SK-N-SH (cell line): ENCODE results near the gene MPHOSPH9. TPM values are rescaled to one million over a fixed set of nuclear protein-coding genes. Genes with fewer than 3 reads are reported as not detected.

Source experiments
- CTCF ChIA-PET: fragments of 300-600, 350-600 bp; formaldehyde crosslinking; extraction: SDS; loops from one replicate; lab custom pipeline; 2021; lab: Yijun Ruan, JAX
- POLR2A ChIA-PET: fragments of 350-600 bp; sonication (Branson Sonifier 250); formaldehyde crosslinking; extraction: SDS; loops from one replicate; lab custom pipeline; 2020; ENCODE audit warnings: antibody characterized with exemption, inconsistent platforms; lab: Yijun Ruan, JAX
- DNase-seq: peaks from one replicate; pipeline ENCODE4 v3.0.0; 2012
- H2AFZ ChIP-seq: fragments of 200-600 bp; sonication (generic); 2 replicates; pipeline ENCODE4 v1.8.1; 2016; ENCODE audit warnings: antibody characterized with exemption, mild to moderate bottlenecking, low read depth
- H3F3A ChIP-seq: fragments of 200-600 bp; sonication (generic); replicated peaks from 2 replicates; pipeline ENCODE3; 2016; ENCODE audit warnings: antibody characterized with exemption, mild to moderate bottlenecking; ENCODE audit not compliant: insufficient read depth
- H3K27ac ChIP-seq, 2 experiments: fragments of 200-500 bp in 1 of 2; fragments of 200-600 bp in 1 of 2; sonication (Bioruptor generic) in 1 of 2; sonication (generic), shearing (Covaris generic) in 1 of 2; 2 replicates each; pipeline versions ENCODE4 v1.5.1 to v1.6.1; 2014 to 2016; ENCODE audit warnings: low read depth in 2 of 2, inconsistent platforms in 1 of 2, low read length in 1 of 2, mild to moderate bottlenecking in 1 of 2, mixed read lengths in 1 of 2
- H3K27me3 ChIP-seq: fragments of 200-600 bp; sonication (generic), shearing (Covaris generic); 2 replicates; pipeline ENCODE4 v1.6.1; 2016; ENCODE audit warnings: mixed run types; ENCODE audit not compliant: insufficient read depth
- H3K36me3 ChIP-seq, 2 experiments: fragments of 200-500 bp in 1 of 2; fragments of 200-600 bp in 1 of 2; sonication (Bioruptor generic) in 1 of 2; sonication (generic) in 1 of 2; replicated peaks in 1 of 2; 2 replicates each; pipeline versions ENCODE3 to v1.5.1; 2014 to 2016; ENCODE audit warnings: low read length in 1 of 2, mild to moderate bottlenecking in 1 of 2; ENCODE audit not compliant: insufficient read depth in 2 of 2, control insufficient read depth in 1 of 2
- H3K4me1 ChIP-seq, 2 experiments: fragments of 200-500 bp in 1 of 2; fragments of 200-600 bp in 1 of 2; sonication (Bioruptor generic) in 1 of 2; sonication (generic), shearing (Covaris generic) in 1 of 2; 2 replicates each; pipeline versions ENCODE4 v1.5.1 to v1.6.1; 2014 to 2016; ENCODE audit warnings: low read depth in 1 of 2, low read length in 1 of 2, mixed run types in 1 of 2; ENCODE audit not compliant: insufficient read depth in 2 of 2, control insufficient read depth in 1 of 2
- H3K4me2 ChIP-seq: fragments of 200-600 bp; sonication (generic), shearing (Covaris generic); 2 replicates; pipeline ENCODE4 v1.6.1; 2017; ENCODE audit warnings: mixed run types
- H3K4me3 ChIP-seq, 2 experiments: fragments of 200-500 bp in 1 of 2; fragments of 200-600 bp in 1 of 2; sonication (Bioruptor generic) in 1 of 2; sonication (generic), shearing (Covaris generic) in 1 of 2; 2 replicates each; pipeline versions ENCODE4 v1.5.1 to v1.8.1; 2014 to 2016; ENCODE audit warnings: low read depth in 2 of 2, inconsistent platforms in 1 of 2, low read length in 1 of 2, mild to moderate bottlenecking in 1 of 2, mixed read lengths in 1 of 2, moderate library complexity in 1 of 2
- H3K79me2 ChIP-seq: fragments of 200-600 bp; sonication (generic); 2 replicates; pipeline ENCODE4 v1.8.1; 2017; ENCODE audit warnings: mild to moderate bottlenecking; ENCODE audit not compliant: insufficient read depth
- H3K9ac ChIP-seq: fragments of 200-600 bp; sonication (generic); 2 replicates; pipeline ENCODE4 v1.6.1; 2017; ENCODE audit warnings: mixed run types
- H3K9me2 ChIP-seq: fragments of 200-600 bp; sonication (generic); 2 replicates; pipeline ENCODE4 v1.6.1; 2017; ENCODE audit warnings: mixed run types
- H3K9me3 ChIP-seq: fragments of 200-600 bp; sonication (generic); 2 replicates; pipeline ENCODE4 v1.6.1; 2017; ENCODE audit warnings: mixed run types, mild to moderate bottlenecking, moderate library complexity
- H4K20me1 ChIP-seq: fragments of 200-600 bp; sonication (generic); 2 replicates; pipeline ENCODE4 v1.6.1; 2017; ENCODE audit warnings: mild to moderate bottlenecking, mixed run types; ENCODE audit not compliant: insufficient read depth
- ELF1 ChIP-seq: IDR thresholded peaks from 2 replicates; pipeline ENCODE4 v1.4.0; 2012
- EP300 ChIP-seq, 2 experiments: IDR thresholded peaks; 2 replicates each; pipeline versions ENCODE4 v1.4.0 to v1.6.1; 2012; ENCODE audit warnings: borderline replicate concordance in 1 of 2, low read depth in 1 of 2, low read length in 1 of 2
- FOXJ3 ChIP-seq: sonication (generic); formaldehyde crosslinking; IDR thresholded peaks from 2 replicates; pipeline ENCODE4 v1.5.1; 2020; ENCODE audit warnings: mild to moderate bottlenecking, missing genetic modification reagents
- NRF1 ChIP-seq: IDR thresholded peaks from 2 replicates; pipeline ENCODE4 v1.6.1; 2012; ENCODE audit warnings: low read depth, mild to moderate bottlenecking, low read length
- RAD21 ChIP-seq: IDR thresholded peaks from 2 replicates; pipeline ENCODE4 v1.6.1; 2012; ENCODE audit warnings: mild to moderate bottlenecking, low read length
- SIN3A ChIP-seq: IDR thresholded peaks from 2 replicates; pipeline ENCODE4 v1.6.1; 2012; ENCODE audit warnings: low read depth, mild to moderate bottlenecking, low read length, moderate library complexity, borderline replicate concordance
- YY1 ChIP-seq: IDR thresholded peaks from 2 replicates; pipeline ENCODE4 v1.4.0; 2012; ENCODE audit warnings: low read depth, mild to moderate bottlenecking
- WGBS: methylation state at CpG from one replicate; pipeline ENCODE4 v1.1.6; 2017; ENCODE audit warnings: low lambda C conversion rate; 5-methylcytosine and 5-hydroxymethylcytosine counted together
- polyA plus RNA-seq, 3 experiments: library from polyadenylated mRNA; depleted of rRNA; stranded (reverse); fragments of >200 nt; gene quantifications; 2 replicates each; pipeline ENCODE4 v1.2.3, GENCODE V29; 2012
- TF ChIP-seq, protein P1 (sequence below): fragments of 150-350 bp; IDR thresholded peaks from 2 replicates; pipeline ENCODE4 v1.6.1; 2017; ENCODE audit warnings: antibody characterized with exemption, low read length, low read depth, borderline replicate concordance
- TF ChIP-seq, protein P2 (sequence below): IDR thresholded peaks from 2 replicates; pipeline ENCODE4 v1.4.0; 2012; ENCODE audit warnings: low read depth
- TF ChIP-seq, protein P3 (sequence below): IDR thresholded peaks from 2 replicates; pipeline ENCODE4 v1.4.0; 2012; ENCODE audit warnings: low read depth, borderline replicate concordance

The MPHOSPH9 gene
- polyA plus RNA-seq, 1 of the 3 experiments (the other 2 are of a cell fraction) = 9.0 TPM

DNA sequence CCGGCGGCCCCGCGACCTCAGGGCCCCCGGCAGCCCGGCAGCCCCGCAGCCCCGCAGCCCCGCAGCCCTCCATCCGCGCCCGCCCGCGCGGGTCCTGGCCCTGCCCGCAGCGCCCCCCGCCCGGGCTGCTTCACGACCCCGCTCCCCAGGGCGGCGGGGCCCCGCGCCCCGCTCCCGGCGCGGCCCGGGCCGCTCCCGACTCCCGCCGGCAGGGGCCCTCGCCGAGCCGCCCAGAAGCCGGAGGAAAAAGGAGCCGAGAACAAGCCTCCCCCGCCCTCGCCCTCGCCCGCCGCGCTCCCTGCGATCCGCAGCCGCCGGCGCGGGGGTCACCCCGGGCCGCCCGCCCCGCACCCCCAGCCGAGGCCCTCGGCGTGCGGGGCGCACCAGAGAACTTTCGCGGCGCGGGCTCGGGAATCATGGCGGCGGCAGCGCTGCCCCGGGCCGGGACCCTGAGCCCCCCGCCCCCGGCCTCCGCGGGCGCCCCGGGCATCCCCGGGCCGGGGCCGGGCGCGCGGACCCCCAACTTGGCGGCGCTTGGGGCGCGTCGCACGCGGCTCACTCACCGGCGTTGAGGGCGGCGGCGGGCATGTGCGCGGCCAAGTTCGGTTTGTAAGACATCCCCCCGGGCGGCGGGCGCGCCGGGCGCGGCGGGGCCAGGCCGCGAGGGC is 38.2 kb upstream of the MPHOSPH9 start (continued):
- TF ChIP-seq, protein P1, sequence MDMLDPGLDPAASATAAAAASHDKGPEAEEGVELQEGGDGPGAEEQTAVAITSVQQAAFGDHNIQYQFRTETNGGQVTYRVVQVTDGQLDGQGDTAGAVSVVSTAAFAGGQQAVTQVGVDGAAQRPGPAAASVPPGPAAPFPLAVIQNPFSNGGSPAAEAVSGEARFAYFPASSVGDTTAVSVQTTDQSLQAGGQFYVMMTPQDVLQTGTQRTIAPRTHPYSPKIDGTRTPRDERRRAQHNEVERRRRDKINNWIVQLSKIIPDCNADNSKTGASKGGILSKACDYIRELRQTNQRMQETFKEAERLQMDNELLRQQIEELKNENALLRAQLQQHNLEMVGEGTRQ = no peak
- TF ChIP-seq ELF1 (no peak), YY1 (no peak), NRF1 (no peak), FOXJ3 (CRISPR knock-in tag) (no peak), SIN3A (peak; percentile 6; the same call in 1 of the 2 replicates), RAD21 (peak; percentile 54)
- TF ChIP-seq, protein P2, sequence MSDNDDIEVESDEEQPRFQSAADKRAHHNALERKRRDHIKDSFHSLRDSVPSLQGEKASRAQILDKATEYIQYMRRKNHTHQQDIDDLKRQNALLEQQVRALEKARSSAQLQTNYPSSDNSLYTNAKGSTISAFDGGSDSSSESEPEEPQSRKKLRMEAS = no peak
- TF ChIP-seq, all 33 proteins: peak for 4

DNA sequence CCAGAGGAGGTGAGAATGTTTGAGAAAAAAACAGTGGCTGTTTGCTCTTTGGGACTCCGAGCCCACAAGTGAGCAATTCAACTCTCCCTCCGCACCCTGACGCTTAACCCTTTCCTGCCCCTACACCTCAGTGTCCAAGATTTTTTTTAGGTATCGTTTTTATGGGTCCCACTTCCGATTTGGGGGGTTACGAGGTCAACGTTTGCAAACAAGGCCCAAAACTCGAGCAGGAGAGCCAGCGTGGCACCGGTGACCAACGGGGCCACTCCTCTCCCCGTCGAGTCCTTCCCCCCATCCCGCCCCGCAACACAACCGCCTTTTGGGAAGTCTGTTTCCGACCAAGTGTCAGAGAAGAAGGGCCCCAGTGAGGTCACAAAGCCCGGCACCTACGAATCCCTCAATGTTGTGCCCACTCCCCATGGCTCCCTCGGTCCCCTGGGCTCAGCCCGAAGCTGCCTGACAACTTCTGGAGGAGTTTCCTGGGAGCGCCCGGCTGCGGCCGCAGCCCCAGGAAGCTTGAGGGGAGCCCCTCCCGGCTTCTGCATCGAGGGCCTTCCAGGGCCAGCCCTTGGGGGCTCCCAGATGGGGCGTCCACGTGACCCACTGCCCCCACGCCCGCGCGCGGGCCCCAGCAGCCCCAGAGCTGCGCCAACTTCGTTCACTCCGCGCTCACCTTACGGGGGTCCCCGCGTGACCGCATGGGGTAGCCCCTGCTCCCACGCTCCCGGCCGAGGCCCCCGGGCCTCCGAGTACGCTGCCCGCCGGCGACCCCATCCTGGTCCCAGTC is 37.5 kb upstream of the MPHOSPH9 start:
- Histone ChIP-seq H3K9ac (peak overlapping the region; percentile 86), H3K79me2 (peaks cover 69% of the 10 kb centered on the region)
- 3% methylated on average over 32 of the region's 51 CpGs for WGBS

More for the DNA sequence above, 37.5 kb upstream of the MPHOSPH9 start:
- peaks cover 0 to 12% of the 10 kb centered on the region in 2 experiments for H3K36me3 ChIP-seq
- TF ChIP-seq EP300 (IDR thresholded peaks at IDR 0.05; ENCODE audit: borderline replicate concordance in 1 of 2, low read depth in 1 of 2, low read length in 1 of 2) (no peak), SIN3A (0 out of 2 replicates have a peak, but pooled peaks have one; percentile 1)
- TF ChIP-seq, protein P3, sequence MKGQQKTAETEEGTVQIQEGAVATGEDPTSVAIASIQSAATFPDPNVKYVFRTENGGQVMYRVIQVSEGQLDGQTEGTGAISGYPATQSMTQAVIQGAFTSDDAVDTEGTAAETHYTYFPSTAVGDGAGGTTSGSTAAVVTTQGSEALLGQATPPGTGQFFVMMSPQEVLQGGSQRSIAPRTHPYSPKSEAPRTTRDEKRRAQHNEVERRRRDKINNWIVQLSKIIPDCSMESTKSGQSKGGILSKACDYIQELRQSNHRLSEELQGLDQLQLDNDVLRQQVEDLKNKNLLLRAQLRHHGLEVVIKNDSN = peak; percentile 67
- peak overlapping the region; percentile 96 for H3K4me2 ChIP-seq
- H3K27me3 ChIP-seq = no peaks in the 10 kb centered on the region
- POLR2A ChIA-PET = interaction anchor here (0.9 to 3.5 kb wide), 3 partner anchors 30 to 95 kb away, joined by 4 to 47 read pairs (median 10); partner anchors contain the start of genes MPHOSPH9 and MTRFR
- no peaks in the 10 kb centered on the region for H3K9me2 ChIP-seq
- H3K27ac ChIP-seq = peak overlapping the region; percentile 80 to 99
- CTCF ChIA-PET = interaction anchor here (0.9 to 2.3 kb wide), 12 partner anchors 12 to 330 kb away, joined by 3 to 14 read pairs (median 4); partner anchors contain the start of genes KMT5A, MPHOSPH9 and MTRFR
- H3K4me3 ChIP-seq = peak overlapping the region; percentile 83 to 90
- DNase-seq = peak; percentile 57
- H3K9me3 ChIP-seq = no peaks in the 10 kb centered on the region
- peaks cover 20% of the 10 kb centered on the region for H4K20me1 ChIP-seq
- peaks cover 5 to 46% of the 10 kb centered on the region in 2 experiments; a peak in 3 of 4 replicates for H3K4me1 ChIP-seq
- H3F3A ChIP-seq = peaks cover 7% of the 10 kb centered on the region
- H2AFZ ChIP-seq = no peak overlapping the region
